GM20000 (cell line): ENCODE results near the gene PAM.

Experiments used
- DNase-seq: peaks from one replicate; pipeline ENCODE4 v3.0.0; 2012; ENCODE audit warnings: low spot score
- CTCF ChIP-seq: IDR thresholded peaks from 2 replicates; pipeline ENCODE4 v1.5.1; 2012; ENCODE audit warnings: mild to moderate bottlenecking, control low read depth; ENCODE audit errors: extremely low read depth, missing control alignments

Gene PAM

GRCh38 chr5:102830241-102830640 is 75.1 kb downstream of the PAM start:
- DNase-seq = no peak
- no peak for TF ChIP-seq CTCF

GRCh38 chr5:102832445-102832844 is 77.3 kb downstream of the PAM start:
- TF ChIP-seq CTCF = no peak

GRCh38 chr5:102833146-102833545 is 78.0 kb downstream of the PAM start:
- no peak for TF ChIP-seq CTCF
- no peak for DNase-seq

More at GRCh38 chr5:102832445-102832844, 77.3 kb downstream of the PAM start:
- DNase-seq = no peak

GRCh38 chr5:102834438-102834964 is 79.4 kb downstream of the PAM start:
- no peak for DNase-seq
- TF ChIP-seq CTCF = no peak

GRCh38 chr5:102835717-102836116 is 80.6 kb downstream of the PAM start:
- DNase-seq = no peak
- no peak for TF ChIP-seq CTCF

- no peak for TF ChIP-seq CTCF
- DNase-seq = no peak
These were observed 85.9 kb downstream of the PAM start for GRCh38 chr5:102841021-102841420.

GRCh38 chr5:102843997-102844396 is 88.9 kb downstream of the PAM start:
- no peak for TF ChIP-seq CTCF
- no peak for DNase-seq
